Panc1 (cell line): ENCODE results near the gene DPP8.

ENCODE experiments used
- CTCF ChIP-seq: fragments of 450-650 bp; IDR thresholded peaks from 2 replicates; pipeline ENCODE4 v1.5.1; 2017; ENCODE audit warnings: mild to moderate bottlenecking
- POLR2AphosphoS5 ChIP-seq: IDR thresholded peaks from 2 replicates; pipeline ENCODE4 v1.6.1; 2012; ENCODE audit warnings: mild to moderate bottlenecking, low read depth, low read length, moderate library complexity

- TF ChIP-seq CTCF (no peak), POLR2AphosphoS5 (no peak)
These were observed 106.5 kb downstream of the DPP8 start for GRCh38 chr15:65410972-65411371.
